HFF-Myc (cell line): ENCODE data around the gene DUSP15.

Experiments used
- DNase-seq: peaks from one replicate; pipeline ENCODE4 v3.0.0-alpha.2; 2011; ENCODE audit warnings: low read depth; ENCODE audit errors: extremely low read depth
- H3K4me3 ChIP-seq: replicated peaks from 2 replicates; pipeline ENCODE4 v1.5.1; 2011; ENCODE audit warnings: low read depth, mild to moderate bottlenecking, control low read depth, low read length
- TF ChIP-seq, protein P1 (sequence below): IDR thresholded peaks from 2 replicates; pipeline ENCODE4 v1.5.1; 2012; ENCODE audit warnings: mild to moderate bottlenecking, low read depth, low read length, control low read depth; ENCODE audit errors: missing control alignments

The DUSP15 gene

DNA sequence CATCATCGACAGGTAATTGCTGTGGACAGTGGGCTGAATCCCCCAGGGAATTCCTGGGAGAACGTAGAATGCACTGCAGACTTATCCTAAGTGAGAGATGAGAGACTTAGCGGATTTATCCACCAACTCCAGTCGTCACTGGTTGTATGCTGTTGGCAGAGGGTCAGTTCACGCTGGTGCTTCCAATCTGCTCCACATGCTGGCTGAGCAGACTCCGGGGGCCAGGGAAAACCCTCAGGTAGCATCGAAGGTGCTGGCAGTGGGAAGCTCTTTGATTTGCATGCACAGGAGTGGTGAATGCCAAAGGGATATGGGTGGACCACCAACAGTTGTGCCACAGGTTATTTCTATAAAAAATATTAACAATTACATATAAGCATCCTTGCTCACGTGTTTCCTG lies 20.3 kb upstream of the DUSP15 start:
- TF ChIP-seq, protein P1, sequence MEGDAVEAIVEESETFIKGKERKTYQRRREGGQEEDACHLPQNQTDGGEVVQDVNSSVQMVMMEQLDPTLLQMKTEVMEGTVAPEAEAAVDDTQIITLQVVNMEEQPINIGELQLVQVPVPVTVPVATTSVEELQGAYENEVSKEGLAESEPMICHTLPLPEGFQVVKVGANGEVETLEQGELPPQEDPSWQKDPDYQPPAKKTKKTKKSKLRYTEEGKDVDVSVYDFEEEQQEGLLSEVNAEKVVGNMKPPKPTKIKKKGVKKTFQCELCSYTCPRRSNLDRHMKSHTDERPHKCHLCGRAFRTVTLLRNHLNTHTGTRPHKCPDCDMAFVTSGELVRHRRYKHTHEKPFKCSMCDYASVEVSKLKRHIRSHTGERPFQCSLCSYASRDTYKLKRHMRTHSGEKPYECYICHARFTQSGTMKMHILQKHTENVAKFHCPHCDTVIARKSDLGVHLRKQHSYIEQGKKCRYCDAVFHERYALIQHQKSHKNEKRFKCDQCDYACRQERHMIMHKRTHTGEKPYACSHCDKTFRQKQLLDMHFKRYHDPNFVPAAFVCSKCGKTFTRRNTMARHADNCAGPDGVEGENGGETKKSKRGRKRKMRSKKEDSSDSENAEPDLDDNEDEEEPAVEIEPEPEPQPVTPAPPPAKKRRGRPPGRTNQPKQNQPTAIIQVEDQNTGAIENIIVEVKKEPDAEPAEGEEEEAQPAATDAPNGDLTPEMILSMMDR = no peak
- DNase-seq = no peak
- H3K4me3 ChIP-seq = no peak overlapping the region

DNA sequence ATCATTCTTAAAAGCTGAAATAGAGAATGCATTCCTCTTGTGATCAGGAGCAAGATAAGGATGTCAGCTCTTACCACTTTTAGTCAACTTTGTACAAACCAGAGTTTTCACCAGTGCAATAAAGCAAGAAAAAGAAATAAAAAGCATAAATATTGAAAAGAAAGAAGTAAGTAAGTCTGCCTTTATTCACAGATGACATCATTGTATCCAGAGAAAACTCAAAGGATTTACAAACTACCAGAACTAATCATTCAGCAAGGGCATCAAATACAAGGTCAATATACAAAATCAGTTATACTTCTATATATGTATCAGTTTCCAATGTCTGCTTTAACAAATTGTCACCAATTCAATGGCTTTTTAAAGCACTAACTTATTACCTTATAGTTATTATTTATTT lies 13.5 kb upstream of the DUSP15 start:
- no peak overlapping the region for H3K4me3 ChIP-seq
- DNase-seq = no peak
- TF ChIP-seq, protein P1 = no peak

DNA sequence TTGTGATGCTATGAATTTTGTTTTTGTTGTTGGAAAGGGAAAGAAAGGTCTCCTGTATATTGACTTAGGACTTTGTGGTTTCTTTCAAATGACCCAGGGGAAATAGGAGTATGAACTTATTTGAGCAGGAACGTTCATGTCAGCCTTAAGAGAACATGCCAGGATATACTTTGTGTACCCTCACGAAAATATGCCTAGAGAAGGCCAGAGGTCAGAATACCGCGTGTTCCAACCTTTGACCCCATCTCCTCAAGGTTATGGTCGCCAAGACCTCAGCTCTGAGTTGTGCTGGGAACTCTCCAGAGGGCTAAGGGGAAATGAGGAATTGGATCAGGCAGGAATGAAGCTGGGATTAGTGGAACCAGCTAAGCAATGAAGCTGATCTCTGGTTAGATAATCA lies 11.6 kb upstream of the DUSP15 start:
- no peak overlapping the region for H3K4me3 ChIP-seq
- DNase-seq = no peak
- TF ChIP-seq, protein P1 = no peak

DNA sequence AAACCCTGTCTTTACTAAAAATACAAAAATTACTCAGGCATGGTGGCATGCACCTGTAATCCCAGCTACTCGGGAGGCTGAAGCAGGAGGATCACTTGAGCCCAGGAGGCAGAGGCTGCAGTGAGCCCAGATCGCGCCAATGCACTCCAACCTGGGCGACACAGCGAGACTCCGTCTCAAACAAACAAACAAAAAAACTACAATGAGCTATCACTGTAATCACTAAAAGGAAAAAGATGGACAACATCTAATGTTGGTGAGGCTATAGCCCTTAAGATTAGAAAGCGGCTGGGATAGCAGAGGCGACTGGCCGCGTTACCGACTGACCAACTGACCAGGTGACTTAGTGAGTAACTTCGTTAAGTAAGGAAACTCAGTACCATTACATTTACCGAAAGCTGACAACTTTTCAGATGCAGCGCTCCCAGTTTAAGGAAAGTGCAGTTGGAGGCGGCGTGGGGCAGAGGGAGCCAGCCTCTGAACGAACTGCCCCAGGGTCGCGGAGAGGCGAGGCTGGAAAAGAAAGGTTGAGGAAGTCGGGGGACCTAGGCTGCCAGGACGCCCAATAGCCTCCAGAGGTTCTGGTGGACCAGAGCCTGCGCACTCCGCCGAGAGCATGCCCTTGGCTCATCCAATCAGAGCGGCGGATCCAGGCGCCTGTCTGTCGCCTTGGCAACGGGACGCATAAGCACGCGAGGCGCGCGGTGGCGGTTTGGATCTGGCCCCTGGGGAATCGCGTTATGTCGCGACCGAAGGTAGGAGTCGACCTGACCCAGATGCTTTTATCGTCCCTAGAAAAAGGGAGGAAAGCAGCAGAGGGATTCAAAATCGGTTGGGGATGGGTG lies 9.0 kb upstream of the DUSP15 start:
- peak; percentile 77 for DNase-seq
- TF ChIP-seq, protein P1 = no peak
- peak overlapping the region; percentile 58 for H3K4me3 ChIP-seq

DNA sequence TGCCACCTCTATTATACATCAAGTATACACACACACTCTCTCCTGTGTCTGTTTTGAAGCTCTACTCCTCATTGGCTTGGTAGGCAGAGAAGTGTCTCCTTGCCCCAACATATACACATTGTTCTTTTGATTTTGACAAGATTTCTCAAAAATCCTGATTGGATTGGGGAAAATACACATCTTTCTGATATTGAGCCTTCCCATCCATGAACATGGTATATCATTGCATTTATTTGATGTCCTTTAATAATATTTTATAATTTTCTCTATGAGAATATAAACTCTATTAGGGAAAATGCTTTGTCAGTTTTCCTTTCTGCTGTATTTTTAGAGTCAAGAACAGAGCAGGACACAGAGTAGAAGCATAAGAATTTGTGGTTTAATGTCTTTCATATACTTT lies 7.4 kb upstream of the DUSP15 start:
- no peak for DNase-seq
- TF ChIP-seq, protein P1 = no peak
- H3K4me3 ChIP-seq = no peak overlapping the region

DNA sequence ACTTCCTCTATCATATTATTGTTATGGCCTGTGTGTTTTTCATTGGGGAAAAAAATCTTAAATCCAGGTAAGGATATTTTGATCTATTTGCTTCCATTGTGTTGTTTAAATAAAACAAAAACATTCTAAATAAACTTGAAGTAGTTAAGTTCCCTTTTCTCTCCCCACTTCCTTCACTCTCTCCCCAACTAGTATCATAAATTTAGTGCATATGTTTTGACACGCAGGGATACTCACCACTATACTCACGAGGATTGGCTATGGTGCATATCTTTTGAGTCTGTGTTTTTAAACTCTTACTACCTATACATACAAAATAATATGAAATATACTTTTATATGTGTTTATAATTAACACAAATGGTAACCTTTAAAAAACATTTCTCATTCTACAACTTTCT lies 5.3 kb upstream of the DUSP15 start:
- DNase-seq = no peak
- TF ChIP-seq, protein P1 = no peak
- no peak overlapping the region for H3K4me3 ChIP-seq
